Middle frontal gyrus (tissue), 1 donor: ENCODE data around the gene PARD3B.

ENCODE experiments used
- DNase-seq: peaks from one replicate; pipeline ENCODE4 v3.0.0-alpha.2; 2015; ENCODE audit warnings: low spot score; ENCODE audit errors: extremely low spot score

The PARD3B gene

GRCh38 chr2:205375461-205376448 is 830.5 kb downstream of the PARD3B start:
- DNase-seq = no peak

- DNase-seq = no peak
Measured at GRCh38 chr2:205377324-205377723, 832.0 kb downstream of the PARD3B start.

GRCh38 chr2:205383601-205384000 is 838.3 kb downstream of the PARD3B start:
- no peak for DNase-seq

DNA sequence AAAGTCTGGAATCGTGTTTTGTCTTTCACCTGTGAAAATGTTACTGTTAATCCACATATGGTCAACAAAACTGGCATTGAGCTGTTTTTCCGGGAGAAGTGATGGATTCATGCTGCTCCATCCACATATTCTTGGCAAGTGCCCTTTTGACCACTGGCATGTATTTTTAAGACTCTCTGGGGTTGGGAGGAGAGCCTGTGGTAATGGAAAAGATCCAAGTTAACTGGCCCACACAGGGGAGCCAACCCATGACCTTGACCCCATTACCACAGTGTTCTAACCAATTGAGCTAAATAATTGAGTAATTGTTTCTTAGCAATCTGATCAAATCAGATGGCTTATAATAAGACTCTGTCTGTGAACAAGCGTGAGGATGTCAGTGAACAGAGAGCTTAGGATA is 840.8 kb downstream of the PARD3B start:
- no peak for DNase-seq

DNA sequence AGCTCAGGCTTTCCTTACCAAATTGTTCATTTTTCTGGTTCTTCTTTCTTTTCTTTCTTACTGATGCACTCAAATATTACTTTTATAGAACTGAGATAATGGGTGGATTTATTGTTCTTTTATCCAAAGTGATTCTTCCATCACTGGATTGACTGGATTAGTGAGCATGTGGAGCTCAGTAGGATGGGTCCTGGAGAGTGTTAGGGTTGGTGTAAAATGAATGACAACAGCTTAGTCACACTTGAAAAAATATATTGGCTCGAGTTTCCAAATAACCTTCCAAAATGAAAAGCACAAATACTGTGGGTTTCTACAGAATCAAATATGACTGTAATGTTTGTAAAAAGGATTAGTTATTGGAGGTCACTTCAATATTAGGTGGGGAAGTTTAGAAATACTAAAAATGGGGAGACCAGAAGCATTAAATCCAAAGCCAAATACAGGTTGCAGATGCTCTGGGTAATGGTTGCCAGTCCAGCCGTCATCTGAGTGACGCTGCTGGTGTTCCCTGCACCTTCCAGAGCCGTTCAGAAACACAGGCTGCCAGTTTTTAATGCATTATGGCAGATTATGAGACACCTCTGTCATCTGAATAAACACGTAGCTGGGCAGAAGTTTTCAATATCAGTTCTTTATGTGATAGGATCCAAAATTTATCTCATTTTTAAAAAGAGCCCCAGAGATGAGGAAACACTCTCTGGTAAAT is 842.2 kb downstream of the PARD3B start:
- no peak for DNase-seq

- no peak for DNase-seq
Measured at GRCh38 chr2:205390866-205391265, 845.6 kb downstream of the PARD3B start.

GRCh38 chr2:205401511-205401910 is 856.2 kb downstream of the PARD3B start:
- no peak for DNase-seq

DNA sequence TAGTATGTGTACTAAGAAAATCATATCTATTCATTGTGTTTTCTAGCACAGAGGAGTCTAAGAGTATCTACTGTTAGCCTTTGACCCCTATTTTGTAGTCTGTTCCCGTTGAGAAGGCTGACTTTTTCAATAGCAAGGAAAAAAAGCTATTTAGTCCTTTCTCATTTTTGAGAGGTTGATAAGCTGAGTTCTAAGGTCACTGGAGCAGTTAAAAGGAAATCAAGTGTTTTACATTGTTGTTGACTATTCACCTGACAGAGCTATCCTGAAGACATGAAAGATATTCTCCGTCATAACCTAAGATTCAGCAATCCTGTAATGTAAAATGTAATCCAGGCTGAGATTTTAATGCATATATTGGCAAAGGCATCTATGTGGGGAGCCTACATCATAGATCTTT is 856.7 kb downstream of the PARD3B start:
- DNase-seq = no peak

DNA sequence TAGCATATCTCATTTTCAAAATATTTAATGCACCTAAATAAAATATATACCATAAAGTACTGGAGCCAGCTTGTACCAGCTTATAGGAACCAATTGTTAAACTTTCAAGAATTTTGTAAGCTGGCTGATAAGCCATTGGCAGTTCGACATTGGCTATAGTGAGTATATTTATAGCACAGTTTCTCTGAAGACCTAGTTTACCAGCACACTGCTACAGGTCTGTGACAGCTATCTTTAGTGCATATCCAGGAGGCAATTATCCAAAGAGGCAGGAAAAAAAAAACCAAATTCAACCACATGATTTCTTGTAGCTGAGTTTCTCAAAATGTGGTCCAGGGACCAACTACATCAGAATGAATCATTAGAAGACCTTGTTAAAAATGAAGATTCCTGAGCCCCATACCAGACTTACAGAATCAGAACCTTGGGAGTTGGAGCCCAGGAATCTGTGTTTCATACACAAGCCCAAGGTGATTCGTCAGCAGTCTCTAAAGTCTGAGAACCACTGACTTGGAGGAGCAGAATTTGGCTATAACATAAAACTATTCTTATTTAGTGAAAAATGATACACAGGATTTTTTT is 858.1 kb downstream of the PARD3B start:
- DNase-seq = no peak

DNA sequence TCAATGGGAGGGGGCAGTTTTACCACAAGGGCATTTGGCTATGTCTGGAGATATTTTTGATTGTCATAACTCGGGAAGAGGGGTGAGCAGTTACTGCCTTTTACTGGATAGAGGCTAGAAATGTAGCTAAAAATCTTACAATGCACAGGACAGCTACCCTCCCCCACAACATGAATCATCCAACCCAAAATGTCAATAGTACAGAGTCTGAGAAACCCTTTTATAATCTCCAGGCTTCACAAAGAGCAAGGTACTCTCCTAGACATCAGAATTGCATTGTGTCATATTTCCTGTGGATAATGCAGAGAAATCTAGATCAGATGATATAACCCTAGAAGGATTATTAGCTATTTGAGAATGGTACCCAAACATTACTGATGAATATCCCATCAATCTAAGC is 859.9 kb downstream of the PARD3B start:
- DNase-seq = no peak

GRCh38 chr2:205405752-205406151 is 860.5 kb downstream of the PARD3B start:
- DNase-seq = no peak

DNA sequence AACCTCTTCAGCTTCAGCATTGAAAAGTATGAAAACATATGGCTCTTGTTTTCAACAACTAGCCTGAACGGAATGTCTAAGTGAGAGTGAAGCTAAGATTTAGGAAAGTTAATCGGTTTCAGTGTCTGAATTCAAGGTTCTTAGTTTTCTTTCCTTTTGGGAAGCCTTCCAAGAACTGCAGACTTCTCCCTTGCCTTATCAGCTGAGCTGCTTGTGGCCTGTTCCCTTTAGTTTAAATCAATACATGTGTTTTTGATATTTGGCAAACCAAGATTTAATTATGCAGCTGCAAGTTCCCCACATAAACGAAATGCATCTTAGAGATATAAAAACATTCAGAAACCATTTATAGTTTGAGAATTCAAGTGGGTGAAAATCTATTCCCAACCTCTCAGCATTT is 862.7 kb downstream of the PARD3B start:
- no peak for DNase-seq

DNA sequence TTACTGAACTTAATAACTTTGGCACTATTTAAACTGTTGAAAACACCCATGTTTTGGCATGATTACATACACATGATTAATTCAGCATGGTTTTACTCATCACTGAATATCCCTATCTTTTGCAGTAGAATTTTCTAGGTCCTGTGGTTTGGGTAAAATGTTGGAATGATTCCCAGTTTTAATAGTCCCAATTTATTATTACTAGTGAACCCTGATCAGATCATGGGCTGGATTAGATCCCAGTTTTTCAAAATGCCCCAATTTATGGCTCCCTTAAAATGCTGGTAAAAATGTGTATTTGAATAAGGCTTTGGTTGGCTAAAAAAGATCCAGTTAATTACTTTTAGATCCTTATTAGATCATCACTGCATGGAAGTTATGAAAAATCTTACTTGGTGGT is 863.4 kb downstream of the PARD3B start:
- DNase-seq = no peak

DNA sequence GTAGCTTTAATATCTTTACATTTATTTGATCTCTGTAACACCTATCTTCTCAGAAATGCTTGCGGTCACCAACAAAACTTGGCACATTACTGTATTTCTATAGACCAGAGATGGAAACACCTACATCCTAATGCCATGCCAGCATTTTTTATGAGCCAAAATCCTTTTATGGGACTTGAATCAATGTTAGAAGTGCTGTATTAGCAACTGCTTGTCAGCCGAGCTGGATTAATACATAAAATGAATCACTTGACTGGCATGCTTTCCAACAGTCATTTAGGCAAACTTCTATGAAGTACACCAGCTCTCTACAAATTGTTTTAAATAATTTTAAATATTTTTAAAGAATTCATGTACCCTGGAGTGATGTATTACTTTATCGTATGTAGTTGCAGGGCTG is 864.1 kb downstream of the PARD3B start:
- no peak for DNase-seq

GRCh38 chr2:205411558-205411957 is 866.3 kb downstream of the PARD3B start:
- peak; percentile 13 for DNase-seq

- DNase-seq = no peak
Measured at GRCh38 chr2:205424326-205424725, 879.1 kb downstream of the PARD3B start.

DNA sequence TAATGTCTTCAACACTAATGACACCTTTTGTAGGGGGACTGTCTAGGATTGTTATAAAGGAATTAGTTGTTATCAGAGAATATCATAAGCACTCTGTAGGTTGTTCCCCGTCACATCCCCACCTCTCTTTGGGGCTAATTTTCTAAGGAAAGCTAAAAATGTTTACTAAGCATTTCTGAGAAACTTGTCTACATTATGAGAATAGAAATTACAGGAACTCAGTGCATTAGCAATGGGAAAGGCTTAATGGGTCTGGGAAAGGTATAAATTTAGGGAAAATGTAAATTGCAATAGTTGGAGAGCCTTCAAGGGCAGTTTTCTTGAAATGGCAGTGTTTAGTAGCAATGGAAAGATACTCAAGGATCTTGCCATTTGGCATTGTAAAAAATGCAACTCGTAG is 879.8 kb downstream of the PARD3B start:
- DNase-seq = no peak

GRCh38 chr2:205427112-205427511 is 881.8 kb downstream of the PARD3B start:
- no peak for DNase-seq

- DNase-seq = no peak
Measured at GRCh38 chr2:205428811-205429210, 883.5 kb downstream of the PARD3B start.

DNA sequence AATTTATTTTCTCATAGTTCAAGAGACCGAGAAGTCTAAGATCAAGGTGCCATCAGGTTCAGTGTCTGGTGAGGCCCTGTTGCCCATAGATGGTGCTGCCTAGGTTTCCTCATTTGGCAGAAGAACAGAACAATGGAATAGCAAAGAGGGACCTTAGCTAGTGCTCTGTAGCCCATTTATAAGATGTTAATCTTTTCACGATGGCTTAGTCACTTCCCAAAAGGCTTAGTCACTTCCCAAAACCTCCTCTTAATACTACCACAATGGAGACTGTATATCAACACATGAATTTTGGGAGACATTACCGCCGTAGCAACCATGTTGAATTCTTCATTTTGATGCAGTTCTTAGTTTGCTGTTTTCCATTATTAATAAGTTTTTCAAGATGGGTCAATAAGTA is 890.7 kb downstream of the PARD3B start:
- DNase-seq = no peak

- DNase-seq = no peak
Measured at GRCh38 chr2:205438241-205438640, 893.0 kb downstream of the PARD3B start.

DNA sequence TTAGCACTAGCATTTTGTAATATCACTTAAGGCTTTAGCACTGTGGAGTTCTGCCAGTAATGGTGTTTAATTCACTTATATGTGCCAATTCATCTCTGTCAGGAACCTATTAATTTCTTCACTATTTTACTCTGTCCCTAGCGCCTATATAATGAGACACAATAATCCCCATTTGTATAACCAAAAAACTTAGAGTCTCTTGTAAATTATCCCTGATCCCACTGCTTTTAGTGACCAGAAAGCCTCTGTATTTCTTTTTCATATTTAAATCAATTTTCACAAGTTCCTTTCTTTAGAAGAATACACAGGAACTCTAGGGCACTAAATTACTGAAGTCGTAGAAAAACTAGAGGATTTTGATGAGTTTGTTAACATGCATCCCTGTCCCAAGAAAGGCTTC is 894.3 kb downstream of the PARD3B start:
- DNase-seq = no peak
